Right lobe of liver (tissue), 4 donors: ENCODE data around the gene GINM1.

ENCODE experiments used
- CTCF ChIP-seq, 4 donors: fragments of 200-600 bp in 3 of 4; fragments of 450-650 bp in 1 of 4; IDR thresholded peaks; one replicate each; pipeline versions ENCODE4 v1.5.1 to v1.8.0; 2016 to 2022; ENCODE audit warnings: antibody characterized with exemption in 4 of 4, mild to moderate bottlenecking in 2 of 4
- POLR2A ChIP-seq: fragments of 450-650 bp; IDR thresholded peaks from one replicate; pipeline ENCODE4 v1.6.1; 2017; ENCODE audit warnings: antibody characterized with exemption, mild to moderate bottlenecking
- donor health status: DM: no; HTN: no; CAD: no.
- donor health status: DM: no; HTN: no; CAD: no.
- donor health status: DM: no; HTN: yes; CAD: no.

GRCh38 chr6:149563203-149563927 is 2.8 kb upstream of the GINM1 start:
- no peak for TF ChIP-seq CTCF (IDR thresholded peaks at IDR 0.05)
- TF ChIP-seq POLR2A, result no peak
